HFFc6 (cell line): Measurements from ENCODE around the gene STAU1. TPM values are rescaled to one million over a fixed set of nuclear protein-coding genes. Genes with fewer than 3 reads are reported as not detected.

ENCODE experiments used
- DNase-seq: peaks from one replicate; pipeline ENCODE4 v3.0.0-alpha.2; 2018
- H3K27ac Mint-ChIP-seq: 2 replicates; pipeline ENCODE4 v1.8.0; 2020; ENCODE audit warnings: mild to moderate bottlenecking, mixed read lengths
- H3K27me3 Mint-ChIP-seq: 2 replicates; pipeline ENCODE4 v1.8.0; 2021; ENCODE audit warnings: mild to moderate bottlenecking, moderate library complexity, mixed read lengths; ENCODE audit not compliant: insufficient read depth
- H3K36me3 Mint-ChIP-seq: 2 replicates; pipeline ENCODE4 v1.8.0; 2021; ENCODE audit warnings: low read depth, mixed read lengths
- H3K4me1 Mint-ChIP-seq: 2 replicates; pipeline ENCODE4 v1.8.0; 2020; ENCODE audit warnings: low read depth, mixed read lengths
- H3K4me3 Mint-ChIP-seq: 2 replicates; pipeline ENCODE4 v1.8.0; 2020; ENCODE audit warnings: mild to moderate bottlenecking, moderate library complexity, mixed read lengths
- H3K9me3 Mint-ChIP-seq: 2 replicates; pipeline ENCODE4 v1.8.0; 2020; ENCODE audit warnings: mild to moderate bottlenecking, mixed read lengths
- total RNA-seq, 6 experiments: library from RNA; stranded (reverse); fragmentation: NEBNext Ultra II Directional; extraction: Animal tissue kit (Norgen Biotek cat#: 25700); gene quantifications; 2 replicates in 1 of 6; 3 replicates in 5 of 6; pipeline ENCODE4 v1.2.3, GENCODE V29; 2021
- TF ChIP-seq, protein P1 (sequence below): fragments of 200-600 bp; sonication (generic); IDR thresholded peaks from 2 replicates; pipeline ENCODE4 v1.5.0; 2021; ENCODE audit warnings: antibody characterized with exemption, mild to moderate bottlenecking

STAU1 gene
- total RNA-seq, 6 experiments from 2014 or later, result 85.6 to 95.4 (median 87.9) TPM

- Mint-ChIP-seq H3K4me1 (peaks cover 11% of the 10 kb centered on the region; the same call in 1 of the 2 replicates), H3K27ac (no peak overlapping the region), H3K9me3 (no peaks in the 10 kb centered on the region), H3K27me3 (no peaks in the 10 kb centered on the region; the same call in none of the 2 replicates), H3K4me3 (no peak overlapping the region), H3K36me3 (peaks cover 20% of the 10 kb centered on the region)
- no peak for DNase-seq
- TF ChIP-seq, protein P1, sequence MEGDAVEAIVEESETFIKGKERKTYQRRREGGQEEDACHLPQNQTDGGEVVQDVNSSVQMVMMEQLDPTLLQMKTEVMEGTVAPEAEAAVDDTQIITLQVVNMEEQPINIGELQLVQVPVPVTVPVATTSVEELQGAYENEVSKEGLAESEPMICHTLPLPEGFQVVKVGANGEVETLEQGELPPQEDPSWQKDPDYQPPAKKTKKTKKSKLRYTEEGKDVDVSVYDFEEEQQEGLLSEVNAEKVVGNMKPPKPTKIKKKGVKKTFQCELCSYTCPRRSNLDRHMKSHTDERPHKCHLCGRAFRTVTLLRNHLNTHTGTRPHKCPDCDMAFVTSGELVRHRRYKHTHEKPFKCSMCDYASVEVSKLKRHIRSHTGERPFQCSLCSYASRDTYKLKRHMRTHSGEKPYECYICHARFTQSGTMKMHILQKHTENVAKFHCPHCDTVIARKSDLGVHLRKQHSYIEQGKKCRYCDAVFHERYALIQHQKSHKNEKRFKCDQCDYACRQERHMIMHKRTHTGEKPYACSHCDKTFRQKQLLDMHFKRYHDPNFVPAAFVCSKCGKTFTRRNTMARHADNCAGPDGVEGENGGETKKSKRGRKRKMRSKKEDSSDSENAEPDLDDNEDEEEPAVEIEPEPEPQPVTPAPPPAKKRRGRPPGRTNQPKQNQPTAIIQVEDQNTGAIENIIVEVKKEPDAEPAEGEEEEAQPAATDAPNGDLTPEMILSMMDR, result no peak
Measured at GRCh38 chr20:49231471-49231870, 43.3 kb upstream of the STAU1 start.

- DNase-seq, result no peak
- H3K36me3 Mint-ChIP-seq, result peaks cover 28% of the 10 kb centered on the region
- TF ChIP-seq, protein P1, result no peak
- H3K4me1 Mint-ChIP-seq, result peaks cover 11% of the 10 kb centered on the region; the same call in 1 of the 2 replicates
- no peaks in the 10 kb centered on the region for H3K9me3 Mint-ChIP-seq
- H3K4me3 Mint-ChIP-seq, result no peak overlapping the region
- no peaks in the 10 kb centered on the region; the same call in none of the 2 replicates for H3K27me3 Mint-ChIP-seq
- 0 out of 2 replicates have a peak overlapping the region, but pooled peaks have one; percentile 43 for H3K27ac Mint-ChIP-seq
Measured at GRCh38 chr20:49230561-49231133, 42.5 kb upstream of the STAU1 start.

DNA sequence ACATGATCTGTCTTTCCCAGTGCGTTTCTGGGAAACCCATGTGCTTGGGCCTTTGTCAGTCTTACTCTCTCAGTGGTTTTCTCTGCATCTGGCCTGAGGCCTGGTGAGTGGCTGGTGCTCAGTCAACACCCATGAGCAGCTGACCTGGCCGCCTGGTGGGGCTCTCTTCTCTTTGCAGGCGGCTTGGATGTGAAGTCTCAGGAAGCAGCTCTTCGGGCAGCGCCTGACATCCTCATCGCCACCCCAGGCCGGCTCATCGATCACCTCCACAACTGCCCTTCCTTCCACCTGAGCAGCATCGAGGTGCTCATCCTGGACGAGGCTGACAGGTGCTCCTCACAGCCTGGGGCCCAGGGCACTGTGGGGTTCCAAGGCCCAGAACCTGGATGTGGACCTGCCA is 41.9 kb upstream of the STAU1 start:
- Mint-ChIP-seq H3K9me3 (no peaks in the 10 kb centered on the region), H3K27ac (no peak overlapping the region), H3K36me3 (peaks cover 27% of the 10 kb centered on the region), H3K27me3 (no peaks in the 10 kb centered on the region; the same call in none of the 2 replicates), H3K4me1 (peaks cover 11% of the 10 kb centered on the region; the same call in 1 of the 2 replicates), H3K4me3 (no peak overlapping the region)
- no peak for DNase-seq
- TF ChIP-seq, protein P1, result no peak

DNA sequence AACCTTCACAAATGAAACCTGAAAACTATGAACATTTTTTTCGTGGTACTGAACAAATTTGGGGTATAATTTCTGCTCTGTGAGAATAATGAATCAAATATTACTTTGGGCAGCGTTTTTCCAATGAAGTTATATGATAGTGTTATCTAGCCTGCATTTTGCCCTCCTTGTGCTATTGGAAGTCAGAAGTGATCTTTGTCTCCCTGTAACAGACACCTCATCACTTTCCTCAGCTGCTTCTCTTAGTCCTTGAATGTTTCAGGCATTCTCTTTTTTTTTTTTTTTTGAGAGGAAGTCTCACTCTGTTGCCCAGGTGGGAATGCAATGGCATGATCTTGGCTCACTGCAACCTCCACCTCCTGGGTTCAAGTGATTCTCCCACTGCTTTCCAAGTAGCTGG is 41.2 kb upstream of the STAU1 start:
- H3K4me1 Mint-ChIP-seq, result peaks cover 11% of the 10 kb centered on the region; the same call in 1 of the 2 replicates
- no peak for DNase-seq
- H3K27ac Mint-ChIP-seq, result no peak overlapping the region
- no peak overlapping the region for H3K4me3 Mint-ChIP-seq
- no peaks in the 10 kb centered on the region for H3K9me3 Mint-ChIP-seq
- H3K36me3 Mint-ChIP-seq, result peaks cover 24% of the 10 kb centered on the region
- H3K27me3 Mint-ChIP-seq, result no peaks in the 10 kb centered on the region; the same call in none of the 2 replicates
- TF ChIP-seq, protein P1, result no peak

DNA sequence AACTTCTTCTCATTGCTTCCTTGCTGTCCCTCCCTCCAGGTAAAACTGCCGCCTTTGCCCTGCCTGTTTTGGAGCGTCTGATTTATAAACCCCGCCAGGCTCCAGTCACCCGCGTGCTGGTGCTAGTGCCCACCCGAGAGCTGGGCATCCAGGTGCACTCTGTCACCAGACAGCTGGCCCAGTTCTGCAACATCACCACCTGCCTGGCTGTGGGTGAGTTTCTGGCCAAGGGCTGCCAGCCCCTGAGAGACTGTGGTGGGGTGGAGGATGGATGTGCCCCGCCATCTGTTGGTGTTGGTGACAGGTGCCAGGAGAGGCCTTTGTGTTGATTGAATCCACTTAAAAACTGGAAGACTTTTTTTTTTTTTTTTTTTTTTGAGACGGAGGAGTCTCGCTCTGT is 40.5 kb upstream of the STAU1 start:
- DNase-seq, result no peak
- no peak overlapping the region for H3K27ac Mint-ChIP-seq
- no peaks in the 10 kb centered on the region for H3K9me3 Mint-ChIP-seq
- TF ChIP-seq, protein P1, result no peak
- no peak overlapping the region for H3K4me3 Mint-ChIP-seq
- no peaks in the 10 kb centered on the region; the same call in none of the 2 replicates for H3K27me3 Mint-ChIP-seq
- H3K36me3 Mint-ChIP-seq, result peaks cover 24% of the 10 kb centered on the region
- peaks cover 11% of the 10 kb centered on the region; the same call in 1 of the 2 replicates for H3K4me1 Mint-ChIP-seq
